ENCODE results near the gene AMACR.
A peak's percentile ranks its signal among the peaks of the same experiment; 100 is the strongest.
"Not testable (repeated sequence)": the region's sequence is repeated elsewhere in the genome, so short reads cannot be mapped to it uniquely, and the experiment has no call there.

AMACR gene

GRCh38 chr5:34012791-34013190 is 4.9 kb upstream of the AMACR start:
- in situ Hi-C loops (cut with MboI; ENCODE audit: low pct_unique_long_range_greater_than_20kb, low sequenced_read_pairs, unreplicated experiment), result no loop called here
- TF ChIP-seq CTCF (IDR thresholded peaks at IDR 0.05; ENCODE audit: extremely low read depth, insufficient read depth, missing control alignments), result no peak
- DNase-seq (ENCODE audit: low spot score), result no peak

- no peak for DNase-seq (ENCODE audit: low spot score)
- TF ChIP-seq CTCF (IDR thresholded peaks at IDR 0.05; ENCODE audit: extremely low read depth, insufficient read depth, missing control alignments), result no peak
- in situ Hi-C loops (cut with MboI; ENCODE audit: low pct_unique_long_range_greater_than_20kb, low sequenced_read_pairs, unreplicated experiment), result no loop called here
Observed at GRCh38 chr5:34011536-34011935, 3.7 kb upstream of the AMACR start.

GRCh38 chr5:34010146-34010545 is 2.3 kb upstream of the AMACR start:
- DNase-seq (ENCODE audit: low spot score), result not testable (repeated sequence)

GRCh38 chr5:34009610-34010009 is 1.8 kb upstream of the AMACR start:
- in situ Hi-C loops (cut with MboI; ENCODE audit: low pct_unique_long_range_greater_than_20kb, low sequenced_read_pairs, unreplicated experiment), result no loop called here
- TF ChIP-seq CTCF (IDR thresholded peaks at IDR 0.05; ENCODE audit: extremely low read depth, insufficient read depth, missing control alignments), result no peak
- DNase-seq (ENCODE audit: low spot score), result no peak

More at GRCh38 chr5:34010146-34010545, 2.3 kb upstream of the AMACR start:
- in situ Hi-C loops (cut with MboI; ENCODE audit: low pct_unique_long_range_greater_than_20kb, low sequenced_read_pairs, unreplicated experiment), result not testable (repeated sequence)

GRCh38 chr5:34008802-34009201 is 952 bp upstream of the AMACR start:
- DNase-seq (ENCODE audit: low spot score), result no peak
- TF ChIP-seq CTCF (IDR thresholded peaks at IDR 0.05; ENCODE audit: extremely low read depth, insufficient read depth, missing control alignments), result no peak
- in situ Hi-C loops (cut with MboI; ENCODE audit: low pct_unique_long_range_greater_than_20kb, low sequenced_read_pairs, unreplicated experiment), result no loop called here

- in situ Hi-C loops (cut with MboI; ENCODE audit: low pct_unique_long_range_greater_than_20kb, low sequenced_read_pairs, unreplicated experiment), result no loop called here
- DNase-seq (ENCODE audit: low spot score), result peak; percentile 29
- no peak for TF ChIP-seq CTCF (IDR thresholded peaks at IDR 0.05; ENCODE audit: extremely low read depth, insufficient read depth, missing control alignments)
Observed at GRCh38 chr5:34007201-34007620, 639 bp downstream of the AMACR start.

GRCh38 chr5:34005681-34006080 is 2.2 kb downstream of the AMACR start:
- in situ Hi-C loops (cut with MboI; ENCODE audit: low pct_unique_long_range_greater_than_20kb, low sequenced_read_pairs, unreplicated experiment), result no loop called here
- no peak for TF ChIP-seq CTCF (IDR thresholded peaks at IDR 0.05; ENCODE audit: extremely low read depth, insufficient read depth, missing control alignments)
- no peak for DNase-seq (ENCODE audit: low spot score)

All from GM13977 (cell line).